HG02981 (cell line): ENCODE data around the gene DHRS3.
"Not testable (repeated sequence)": the region's sequence is repeated elsewhere in the genome, so short reads cannot be mapped to it uniquely, and the experiment has no call there.

Experiments
- ATAC-seq: cut with Tn5 transposase; IDR thresholded peaks from one replicate; pipeline ENCODE4 v1.9.1; 2021; ENCODE audit warnings: mild to moderate bottlenecking, moderate library complexity; ENCODE audit not compliant: unreplicated experiment

The DHRS3 gene

DNA sequence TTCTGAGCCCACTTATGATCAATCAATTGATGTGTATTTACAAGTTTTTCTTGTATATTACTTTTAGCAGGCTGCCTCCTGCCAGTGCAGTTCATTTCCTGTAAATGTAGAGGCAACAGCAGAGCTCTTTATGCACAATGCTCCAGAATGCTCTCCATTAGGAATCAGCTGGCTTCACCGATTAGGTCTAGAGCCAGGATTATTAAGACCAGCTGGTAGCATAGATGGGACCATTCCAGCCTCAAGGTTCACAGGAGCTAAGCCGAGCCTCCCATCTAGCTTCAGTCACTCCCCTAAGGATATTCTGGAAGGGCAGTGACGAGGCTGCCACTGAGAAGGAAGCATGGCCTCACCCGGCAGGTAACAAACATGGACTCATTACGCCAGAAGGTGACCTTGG is 36.8 kb downstream of the DHRS3 start:
- no peak for ATAC-seq

DNA sequence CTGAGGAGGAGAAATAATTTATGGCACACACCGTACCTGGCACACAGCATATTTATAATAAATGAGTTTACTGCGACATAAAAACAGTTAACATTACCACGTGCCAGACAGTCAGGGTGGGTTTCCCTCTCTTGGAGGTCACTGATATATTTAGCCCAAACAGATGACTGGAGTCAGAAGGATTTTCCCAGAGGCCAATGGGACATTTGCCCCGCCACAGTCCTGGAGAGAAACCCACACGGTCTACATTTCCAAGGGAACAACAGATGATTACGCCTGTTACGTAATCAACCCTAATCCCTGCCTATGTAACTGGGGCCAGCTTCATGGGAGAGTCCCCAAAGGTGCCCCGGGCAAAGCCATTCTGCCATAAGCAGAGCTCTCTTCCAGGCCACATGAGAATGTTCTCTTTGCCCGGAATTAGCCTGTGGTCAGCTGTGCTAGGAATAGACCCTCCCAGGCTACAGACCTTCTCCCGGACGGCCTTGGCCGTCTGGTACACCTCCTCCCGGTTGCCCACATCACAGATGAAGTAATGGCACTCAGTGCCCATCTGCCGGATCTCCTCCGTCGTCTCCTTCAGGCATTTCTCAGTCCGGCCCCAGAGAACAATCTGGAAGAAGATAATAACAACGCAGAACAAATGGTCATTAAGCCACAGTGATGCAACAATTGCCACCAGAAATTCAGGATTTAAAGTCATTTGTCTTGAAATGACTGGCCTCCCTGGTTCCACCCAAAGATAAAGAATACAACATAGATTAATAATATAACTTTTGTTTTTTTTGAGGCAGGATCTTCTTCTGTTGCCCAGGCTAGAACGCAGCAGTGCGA is 37.7 kb downstream of the DHRS3 start:
- no peak for ATAC-seq

DNA sequence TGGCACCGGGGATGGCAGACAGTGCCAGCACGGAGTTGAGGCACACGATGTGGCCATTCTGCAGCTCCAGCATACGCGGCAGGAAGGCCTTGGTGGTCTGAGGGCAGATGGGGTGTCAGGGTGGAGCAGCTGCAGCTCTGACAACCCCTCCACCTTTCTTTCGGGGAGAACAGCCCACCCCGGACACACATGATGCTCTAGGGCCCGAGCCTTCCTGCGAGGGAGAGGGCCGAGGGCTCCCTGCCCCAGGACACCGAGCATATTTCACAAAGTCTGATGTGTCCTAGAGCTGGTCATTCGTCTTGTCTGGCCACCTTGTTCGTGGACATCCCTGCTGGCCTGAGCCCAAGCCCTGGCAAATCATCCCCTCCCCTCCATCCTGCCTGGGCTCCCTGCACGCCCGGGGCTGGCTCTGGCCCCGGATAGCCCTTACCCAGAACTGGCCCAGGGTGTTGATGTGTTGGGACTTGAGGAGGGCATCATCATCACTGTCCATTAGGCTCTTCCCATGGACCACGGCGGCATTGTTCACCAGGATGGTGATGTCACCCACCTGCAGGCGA is 39.1 kb downstream of the DHRS3 start:
- no peak for ATAC-seq

DNA sequence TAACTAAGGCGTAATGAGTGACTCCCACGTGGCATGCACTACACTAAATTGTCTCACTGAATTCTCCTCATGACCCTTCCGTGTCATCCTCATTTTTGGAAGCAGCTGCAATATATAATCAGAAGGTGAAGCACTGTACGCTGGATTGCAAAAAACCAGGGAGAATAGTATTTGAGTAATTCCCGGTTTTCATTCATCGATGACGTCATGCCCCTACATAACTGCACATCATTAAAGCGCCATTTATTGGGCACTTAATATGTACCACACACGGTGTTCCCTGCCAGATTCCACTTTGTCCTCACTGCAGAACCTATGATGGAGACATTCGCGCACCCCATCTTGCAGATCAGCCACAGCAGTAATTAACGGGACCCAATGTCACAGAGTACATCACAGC is 41.0 kb downstream of the DHRS3 start:
- ATAC-seq: no peak

DNA sequence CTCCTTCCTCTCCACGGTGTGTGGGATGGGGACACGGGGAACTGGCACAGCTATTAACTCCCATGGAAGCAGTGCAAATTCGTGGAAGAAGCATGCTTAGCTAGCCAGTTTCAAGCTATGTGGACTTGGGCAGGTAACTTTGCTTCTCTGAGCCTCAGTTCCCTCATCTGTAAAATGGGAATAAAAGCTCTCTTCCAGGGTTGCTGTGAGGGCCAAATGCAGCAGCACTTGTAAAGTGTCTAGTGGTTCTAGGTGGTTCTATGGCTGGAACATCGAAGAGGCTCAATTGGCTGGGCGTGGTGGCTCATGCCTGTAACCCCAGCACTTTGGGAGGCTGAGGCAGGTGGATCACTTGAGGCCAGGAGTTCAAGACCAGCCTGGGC is 43.3 kb downstream of the DHRS3 start:
- ATAC-seq: no peak

DNA sequence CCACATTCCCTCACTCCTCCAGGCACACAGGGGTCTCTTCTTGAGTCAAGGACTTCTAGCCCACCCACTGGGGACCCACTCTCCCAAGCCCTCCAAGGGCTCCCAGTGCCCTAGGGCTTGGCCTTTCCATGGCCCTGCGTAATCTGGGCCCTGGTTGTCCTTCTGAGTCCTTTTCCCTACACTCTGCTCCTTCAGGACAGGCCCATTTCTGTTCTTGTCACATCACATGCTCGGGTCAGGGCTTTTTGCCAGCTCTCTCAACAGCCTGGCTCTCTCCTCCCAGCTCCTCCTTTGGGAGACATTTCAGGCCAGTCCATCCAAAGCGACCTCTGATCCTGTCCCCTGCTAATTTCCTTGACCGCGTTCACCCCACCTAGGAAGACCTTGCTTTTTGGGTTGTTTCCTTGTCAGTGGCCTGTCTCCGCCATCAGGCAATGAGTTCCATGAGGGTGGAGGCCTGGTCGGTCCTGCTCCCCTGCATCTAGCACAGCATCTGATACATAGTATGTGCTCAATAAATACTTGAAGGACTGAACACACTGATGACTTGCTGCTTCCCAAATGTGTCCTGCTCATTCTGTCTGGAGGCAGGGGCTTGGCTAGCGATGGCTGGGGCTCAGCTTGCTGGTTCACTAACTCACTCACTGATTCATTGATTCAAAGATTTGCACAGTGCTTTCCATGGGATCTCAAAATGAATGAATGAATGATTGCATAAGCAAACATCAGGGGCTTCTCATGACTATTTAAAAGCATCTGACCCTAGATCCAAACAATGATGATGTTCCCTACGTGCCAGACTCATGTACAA is 44.8 kb downstream of the DHRS3 start:
- no peak for ATAC-seq

DNA sequence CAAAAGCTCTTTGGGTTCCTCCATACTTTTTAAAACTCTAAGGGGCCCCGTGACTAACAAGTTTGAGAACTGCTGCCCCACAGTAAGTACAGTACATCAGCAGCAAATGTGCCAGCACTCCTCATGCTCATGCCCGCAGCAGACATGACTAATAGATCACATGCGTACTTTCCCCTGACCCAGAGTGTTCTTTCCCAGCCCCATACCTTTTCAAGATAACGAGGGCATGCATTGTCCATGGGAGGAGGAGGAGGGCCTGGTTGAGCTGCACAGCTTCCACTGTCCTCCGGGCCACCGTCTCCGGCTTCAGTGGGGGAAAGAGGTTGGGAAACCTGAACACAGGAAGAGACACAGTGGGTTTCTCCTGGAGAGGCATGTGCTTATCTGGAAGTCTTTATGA is 45.5 kb downstream of the DHRS3 start:
- ATAC-seq: no peak

GRCh38 chr1:12570291-12570690 is 47.7 kb downstream of the DHRS3 start:
- no peak for ATAC-seq

DNA sequence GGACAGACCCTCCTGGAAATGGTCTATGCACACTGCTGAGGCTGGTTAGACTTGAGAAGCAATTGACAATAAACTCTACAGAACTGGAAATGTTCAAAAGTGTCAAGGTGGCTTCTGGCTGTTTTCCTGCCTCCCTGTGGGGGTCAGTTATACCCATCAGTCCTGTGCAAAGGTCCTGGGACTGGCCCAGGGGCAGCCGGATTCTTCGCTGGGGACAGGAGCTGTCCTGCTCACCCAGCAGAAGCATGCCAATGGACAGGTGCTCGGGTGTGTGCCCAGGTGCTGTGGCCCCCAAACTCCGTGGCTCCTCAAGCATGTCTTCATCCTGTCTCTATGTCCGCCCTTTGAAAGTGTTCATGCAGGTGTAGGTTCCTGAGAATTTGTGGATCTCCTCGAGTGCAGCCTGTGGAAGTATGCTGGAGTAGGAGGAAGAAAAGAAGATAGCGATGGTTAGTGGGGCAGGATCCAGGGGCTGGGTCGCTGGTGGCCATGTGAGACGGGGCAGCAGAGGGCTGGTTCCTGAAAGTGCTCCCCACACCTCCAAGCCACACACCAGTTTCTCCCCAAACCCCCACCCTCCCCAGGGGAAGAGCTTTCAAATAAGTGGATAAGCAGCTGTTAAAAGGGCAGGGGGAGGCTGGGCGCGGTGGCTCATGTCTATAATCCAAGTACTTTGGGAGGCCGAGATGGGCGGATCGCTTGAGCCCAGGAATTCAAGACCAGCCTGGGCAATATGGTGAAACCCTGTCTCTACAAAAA is 49.8 kb downstream of the DHRS3 start:
- no peak for ATAC-seq

- no peak for ATAC-seq
These were observed 50.7 kb downstream of the DHRS3 start for GRCh38 chr1:12567288-12567819.

DNA sequence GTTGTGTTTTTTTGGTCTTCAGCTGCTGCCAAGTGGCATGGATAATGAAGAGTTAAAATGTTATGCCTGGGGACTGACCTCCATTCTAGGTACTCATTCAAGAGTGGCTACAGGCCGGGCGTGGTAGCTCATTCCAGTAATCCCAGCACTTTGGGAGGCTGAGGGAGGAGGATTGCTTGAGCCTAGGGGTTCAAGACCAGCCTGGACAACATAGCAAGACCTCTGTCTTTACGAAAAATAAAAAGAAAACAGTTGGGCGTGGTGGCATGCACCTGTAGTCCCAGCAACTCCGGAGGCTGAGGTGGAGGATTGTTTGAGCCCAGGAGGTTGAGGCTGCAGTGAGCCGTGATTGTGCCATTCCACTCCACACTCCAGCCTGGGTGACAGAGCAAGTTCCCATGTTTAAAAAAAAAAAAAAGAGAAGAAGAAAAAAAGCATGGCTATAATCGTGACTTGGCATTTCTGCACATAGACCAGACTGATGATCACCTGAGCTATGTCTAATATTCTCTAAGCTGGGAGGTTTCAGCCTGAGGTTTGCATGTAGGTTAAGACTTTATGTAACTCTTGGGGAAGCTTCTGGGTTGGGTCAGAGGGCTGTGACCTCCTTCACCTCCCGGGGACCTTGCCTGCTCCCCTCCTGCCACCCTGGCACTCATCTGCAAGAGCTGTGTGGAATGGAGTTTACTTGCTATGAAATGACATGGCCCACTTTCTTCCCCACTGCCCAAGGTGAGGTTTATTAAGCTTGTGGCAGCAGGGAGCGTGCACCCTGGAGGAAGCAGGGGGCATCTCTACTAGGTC is 51.3 kb downstream of the DHRS3 start:
- no peak for ATAC-seq

DNA sequence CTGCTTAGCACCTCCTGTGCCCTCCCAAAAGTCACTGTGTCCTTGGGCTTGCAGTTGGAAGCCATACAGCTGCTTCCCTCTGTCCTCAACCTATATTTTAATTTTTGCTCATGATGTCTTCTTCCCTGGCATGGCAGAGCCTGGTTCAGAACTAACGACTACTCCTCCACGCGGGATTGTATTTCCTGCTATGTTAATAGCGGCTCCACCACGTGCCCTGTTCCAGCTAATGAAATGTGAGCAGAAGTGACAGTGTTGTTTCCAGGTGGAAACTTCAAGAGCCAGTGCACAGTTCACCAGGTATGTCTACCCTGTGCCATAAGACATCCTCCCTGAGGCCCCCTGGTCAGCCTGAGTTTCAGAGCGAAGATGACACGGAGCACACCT is 52.1 kb downstream of the DHRS3 start:
- ATAC-seq: no peak

GRCh38 chr1:12565094-12565965 is 52.7 kb downstream of the DHRS3 start:
- ATAC-seq: no peak

- not testable (repeated sequence) for ATAC-seq
These were observed 53.8 kb downstream of the DHRS3 start for GRCh38 chr1:12564251-12564650.

DNA sequence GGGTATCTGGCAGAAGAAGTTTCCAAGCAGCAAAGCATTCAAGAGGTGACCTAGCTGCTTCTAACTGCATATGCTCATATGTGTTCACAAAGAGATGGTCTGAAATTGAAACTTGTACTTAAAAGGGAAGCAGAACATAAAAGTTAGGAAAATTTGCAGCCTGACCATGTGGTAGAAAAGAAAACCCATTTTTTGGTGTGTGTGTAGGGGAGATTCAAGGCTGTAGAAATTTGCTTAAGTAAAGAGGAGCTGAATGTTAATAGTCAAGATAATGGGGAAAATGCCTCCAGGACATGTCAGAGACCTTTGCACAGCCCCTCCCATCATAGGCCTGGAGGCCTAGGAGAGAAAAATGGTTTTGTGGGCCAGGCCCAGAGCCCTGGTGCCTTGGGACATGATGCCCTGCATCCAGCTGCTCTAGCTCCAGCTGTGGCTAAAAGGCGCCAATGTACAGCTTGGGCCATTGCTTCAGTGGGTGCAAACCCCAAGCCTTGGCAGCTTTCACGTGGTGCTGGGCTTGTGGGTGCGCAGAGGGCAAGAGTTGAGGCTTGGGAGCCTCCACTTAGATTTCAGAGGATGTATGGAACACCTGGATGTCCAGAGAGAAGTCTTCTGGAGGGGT is 54.9 kb downstream of the DHRS3 start:
- ATAC-seq: no peak

DNA sequence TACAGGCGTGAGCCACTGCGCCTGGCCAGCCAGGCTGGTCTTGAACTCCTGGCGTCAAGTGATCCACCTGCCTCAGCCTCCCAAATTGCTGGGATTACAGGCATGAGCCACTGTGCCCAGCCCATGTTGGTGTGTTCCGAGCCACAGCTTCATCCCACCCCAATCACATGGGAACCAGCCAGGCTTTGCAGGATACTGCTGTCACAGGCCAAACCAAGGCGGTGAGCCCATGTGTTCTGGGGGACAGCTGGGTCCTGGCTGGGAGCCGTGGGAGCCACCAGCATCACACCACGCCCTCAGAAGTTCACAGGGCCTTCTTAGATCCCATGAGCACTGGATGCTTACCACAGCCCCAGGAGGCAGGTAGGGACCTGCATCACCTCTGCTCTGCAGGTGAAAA is 56.9 kb downstream of the DHRS3 start:
- no peak for ATAC-seq

- ATAC-seq: no peak
These were observed 60.8 kb downstream of the DHRS3 start for GRCh38 chr1:12556957-12557935.
